Activated CD8-positive, alpha-beta T cell treated with anti-CD3 and anti-CD28 coated beads for 36 hours (primary cell): ENCODE measurements around the gene HIBCH. TPM values are rescaled to one million over a fixed set of nuclear protein-coding genes. Genes with fewer than 3 reads are reported as not detected.
"Not testable (repeated sequence)": the region's sequence is repeated elsewhere in the genome, so short reads cannot be mapped to it uniquely, and the experiment has no call there.

Source experiments
- ATAC-seq: fragments of 200-7000 bp; cut with Tn5 transposase; one replicate; pipeline ENCODE4 v1.10.0; 2021; ENCODE audit warnings: mild to moderate bottlenecking, moderate library complexity
- CTCF ChIA-PET: fragments of 350-600 bp; sonication (Branson Sonifier 250); formaldehyde crosslinking; loops from one replicate; lab custom pipeline; 2021; ENCODE audit warnings: antibody characterized with exemption; lab: Charles Lee
- POLR2A ChIA-PET: fragments of 350-600 bp; sonication (Branson Sonifier 250); formaldehyde crosslinking; loops from one replicate; lab custom pipeline; 2021; ENCODE audit warnings: antibody characterized with exemption; lab: Charles Lee
- DNase-seq: peaks from one replicate; pipeline ENCODE4 v3.0.0-alpha.2; 2020
- H3K27ac Mint-ChIP-seq: one replicate; pipeline ENCODE4 v1.8.0; 2021; ENCODE audit warnings: mild to moderate bottlenecking, mixed read lengths
- H3K27me3 Mint-ChIP-seq: one replicate; pipeline ENCODE4 v1.8.0; 2021; ENCODE audit warnings: mixed read lengths
- H3K36me3 Mint-ChIP-seq: one replicate; pipeline ENCODE4 v1.8.0; 2021; ENCODE audit warnings: low read depth, mixed read lengths
- H3K4me1 Mint-ChIP-seq: one replicate; pipeline ENCODE4 v1.8.0; 2021; ENCODE audit warnings: low read depth, mixed read lengths
- H3K4me3 Mint-ChIP-seq: one replicate; pipeline ENCODE4 v1.8.0; 2021; ENCODE audit warnings: mild to moderate bottlenecking, moderate library complexity, mixed read lengths
- H3K9me3 Mint-ChIP-seq: one replicate; pipeline ENCODE4 v1.8.0; 2021; ENCODE audit warnings: mixed read lengths
- intact Hi-C: fragments of 100-400 bp; cut with micrococcal nuclease; formaldehyde crosslinking; loops from one replicate; pipeline ENCODE4 v1.10.0; 2022
- total RNA-seq, 2 experiments: library from RNA; stranded (reverse); gene quantifications; one replicate each; pipeline ENCODE4 v1.2.3, GENCODE V29; 2021
- TF ChIP-seq, protein P1 (sequence below): fragments of 200-600 bp; IDR thresholded peaks from one replicate; pipeline ENCODE4 v1.8.0; 2022; ENCODE audit warnings: antibody characterized with exemption, mild to moderate bottlenecking

HIBCH gene
- total RNA-seq, 2 experiments from 2014 or later, result 17.6 to 19.3 TPM

DNA sequence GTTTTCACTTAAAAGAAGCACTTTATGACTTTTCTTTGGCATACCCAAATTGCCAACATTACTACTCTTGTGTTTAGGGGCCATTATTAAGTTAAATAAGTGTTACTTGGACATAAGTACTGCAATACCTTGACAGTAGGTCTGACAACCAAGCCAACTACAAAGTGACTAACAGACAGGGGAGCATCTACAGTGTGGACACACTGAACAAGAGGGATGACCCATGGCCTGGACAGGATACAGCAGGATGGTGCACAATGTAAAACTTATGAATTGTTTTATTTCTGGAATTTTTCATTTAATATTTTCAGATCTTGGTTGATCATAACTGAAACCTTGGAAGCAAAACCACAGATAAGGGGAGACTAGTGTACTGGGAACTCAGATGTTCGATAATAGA is 19.8 kb upstream of the HIBCH start:
- H3K9me3 Mint-ChIP-seq, result no peaks in the 10 kb centered on the region
- intact Hi-C loops, result no loop called here
- ATAC-seq, result no peak
- ChIA-PET CTCF (interaction anchor here (1.2 kb wide), 1 partner anchor 26 kb away, joined by 3 read pairs; no protein-coding TSS in a partner anchor), POLR2A (no interaction called here)
- TF ChIP-seq, protein P1, sequence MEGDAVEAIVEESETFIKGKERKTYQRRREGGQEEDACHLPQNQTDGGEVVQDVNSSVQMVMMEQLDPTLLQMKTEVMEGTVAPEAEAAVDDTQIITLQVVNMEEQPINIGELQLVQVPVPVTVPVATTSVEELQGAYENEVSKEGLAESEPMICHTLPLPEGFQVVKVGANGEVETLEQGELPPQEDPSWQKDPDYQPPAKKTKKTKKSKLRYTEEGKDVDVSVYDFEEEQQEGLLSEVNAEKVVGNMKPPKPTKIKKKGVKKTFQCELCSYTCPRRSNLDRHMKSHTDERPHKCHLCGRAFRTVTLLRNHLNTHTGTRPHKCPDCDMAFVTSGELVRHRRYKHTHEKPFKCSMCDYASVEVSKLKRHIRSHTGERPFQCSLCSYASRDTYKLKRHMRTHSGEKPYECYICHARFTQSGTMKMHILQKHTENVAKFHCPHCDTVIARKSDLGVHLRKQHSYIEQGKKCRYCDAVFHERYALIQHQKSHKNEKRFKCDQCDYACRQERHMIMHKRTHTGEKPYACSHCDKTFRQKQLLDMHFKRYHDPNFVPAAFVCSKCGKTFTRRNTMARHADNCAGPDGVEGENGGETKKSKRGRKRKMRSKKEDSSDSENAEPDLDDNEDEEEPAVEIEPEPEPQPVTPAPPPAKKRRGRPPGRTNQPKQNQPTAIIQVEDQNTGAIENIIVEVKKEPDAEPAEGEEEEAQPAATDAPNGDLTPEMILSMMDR, result no peak
- no peak overlapping the region for H3K27ac Mint-ChIP-seq
- H3K36me3 Mint-ChIP-seq, result no peaks in the 10 kb centered on the region
- H3K4me1 Mint-ChIP-seq, result peaks cover 10% of the 10 kb centered on the region
- no peak for DNase-seq
- no peaks in the 10 kb centered on the region for H3K27me3 Mint-ChIP-seq
- H3K4me3 Mint-ChIP-seq, result no peak overlapping the region

DNA sequence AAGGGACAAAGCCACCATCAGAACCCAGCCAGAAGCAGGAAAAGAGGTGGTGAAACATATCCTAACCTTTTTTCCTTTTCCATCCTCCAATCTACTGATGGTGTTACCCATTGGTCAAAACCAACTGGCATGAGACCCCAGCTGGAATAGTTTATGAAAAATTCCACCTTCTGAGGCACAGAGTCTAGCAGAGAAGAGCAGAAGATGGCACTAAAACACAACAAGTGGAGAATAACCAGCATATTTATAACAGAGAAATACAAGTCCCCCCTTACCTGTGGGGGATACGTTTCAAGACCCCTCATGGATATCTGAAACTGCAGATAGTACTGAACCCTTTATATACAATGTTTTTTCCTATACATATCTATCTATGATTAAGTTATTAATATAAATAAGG is 18.8 kb upstream of the HIBCH start:
- ChIA-PET CTCF (interaction anchor here (0.6 to 1.2 kb wide), 3 partner anchors 21 to 442 kb away, joined by 3 read pairs; no protein-coding TSS in a partner anchor), POLR2A (interaction anchor here (1.0 kb wide), 1 partner anchor 19 kb away, joined by 3 read pairs; no protein-coding TSS in a partner anchor)
- H3K4me3 Mint-ChIP-seq, result no peak overlapping the region
- ATAC-seq (no peak), DNase-seq (no peak)
- H3K27me3 Mint-ChIP-seq, result no peaks in the 10 kb centered on the region
- TF ChIP-seq, protein P1, result no peak
- peaks cover 8% of the 10 kb centered on the region for H3K4me1 Mint-ChIP-seq
- intact Hi-C loops, result no loop called here
- H3K27ac Mint-ChIP-seq, result no peak overlapping the region
- no peaks in the 10 kb centered on the region for H3K9me3 Mint-ChIP-seq
- no peaks in the 10 kb centered on the region for H3K36me3 Mint-ChIP-seq

- intact Hi-C loops, result no loop called here
- Mint-ChIP-seq H3K9me3 (no peaks in the 10 kb centered on the region), H3K27me3 (no peaks in the 10 kb centered on the region), H3K4me3 (no peak overlapping the region), H3K27ac (no peak overlapping the region), H3K4me1 (no peaks in the 10 kb centered on the region), H3K36me3 (no peaks in the 10 kb centered on the region)
- ChIA-PET CTCF (no interaction called here), POLR2A (no interaction called here)
- TF ChIP-seq, protein P1, result no peak
- ATAC-seq (no peak), DNase-seq (no peak)
These were observed 16.8 kb upstream of the HIBCH start for GRCh38 chr2:190336420-190336819.

DNA sequence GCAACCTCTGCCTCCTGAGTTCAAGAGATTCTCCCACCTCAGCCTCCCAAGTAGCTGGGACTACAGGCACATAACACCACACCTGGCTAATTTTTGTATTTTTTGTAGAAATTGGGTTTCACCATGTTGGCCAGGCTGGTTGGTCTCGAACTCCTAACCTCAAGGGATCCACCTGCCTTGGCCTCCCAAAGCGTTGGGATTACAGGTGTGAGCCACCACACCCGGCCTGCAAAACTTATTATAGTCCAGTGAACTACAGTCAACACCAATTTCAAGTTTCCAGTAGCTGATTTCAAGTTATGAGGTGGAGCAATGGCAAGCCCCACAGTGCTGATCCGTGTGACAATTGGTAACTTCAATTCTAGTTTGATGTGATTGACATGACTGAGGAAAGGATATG is 16.0 kb upstream of the HIBCH start:
- intact Hi-C loops, H3K4me1 Mint-ChIP-seq, ATAC-seq, H3K9me3 Mint-ChIP-seq, H3K4me3 Mint-ChIP-seq, DNase-seq, H3K27me3 Mint-ChIP-seq, H3K27ac Mint-ChIP-seq, H3K36me3 Mint-ChIP-seq, POLR2A ChIA-PET: not testable (repeated sequence)
- CTCF ChIA-PET, result interaction anchor here (1.2 kb wide), 1 partner anchor 9 kb away, joined by 3 read pairs; no protein-coding TSS in a partner anchor

DNA sequence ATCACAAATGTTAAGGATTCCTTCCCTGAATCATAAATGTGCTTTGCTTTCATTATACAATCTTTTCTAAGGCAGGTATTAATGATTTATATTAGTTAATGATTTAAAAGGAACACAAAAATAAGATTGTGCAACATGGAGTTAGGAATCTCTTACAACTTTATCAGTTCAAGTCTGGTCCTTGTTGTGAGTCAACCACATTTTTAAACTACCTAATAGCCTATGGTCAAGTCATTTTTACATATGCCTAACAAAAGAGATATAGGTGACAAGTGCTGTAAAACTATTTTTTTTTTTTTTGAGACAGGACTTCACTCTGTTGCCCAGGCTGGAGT is 15.6 kb upstream of the HIBCH start:
- Mint-ChIP-seq H3K4me3 (no peak overlapping the region), H3K36me3 (no peaks in the 10 kb centered on the region), H3K27ac (no peak overlapping the region), H3K9me3 (no peaks in the 10 kb centered on the region), H3K27me3 (no peaks in the 10 kb centered on the region), H3K4me1 (no peaks in the 10 kb centered on the region)
- intact Hi-C loops, result no loop called here
- TF ChIP-seq, protein P1, result no peak
- ChIA-PET POLR2A (no interaction called here), CTCF (interaction anchor here (1.2 kb wide), 1 partner anchor 9 kb away, joined by 3 read pairs; no protein-coding TSS in a partner anchor)
- DNase-seq (no peak), ATAC-seq (no peak)
